NCI-H748 (cell line): ENCODE measurements around the gene MYO1H.

Experiments used
- DNase-seq: peaks from one replicate; lab custom pipeline; 2025; ENCODE audit not compliant: unreplicated experiment; lab: John Stamatoyannopoulos, UW

The MYO1H gene

DNA sequence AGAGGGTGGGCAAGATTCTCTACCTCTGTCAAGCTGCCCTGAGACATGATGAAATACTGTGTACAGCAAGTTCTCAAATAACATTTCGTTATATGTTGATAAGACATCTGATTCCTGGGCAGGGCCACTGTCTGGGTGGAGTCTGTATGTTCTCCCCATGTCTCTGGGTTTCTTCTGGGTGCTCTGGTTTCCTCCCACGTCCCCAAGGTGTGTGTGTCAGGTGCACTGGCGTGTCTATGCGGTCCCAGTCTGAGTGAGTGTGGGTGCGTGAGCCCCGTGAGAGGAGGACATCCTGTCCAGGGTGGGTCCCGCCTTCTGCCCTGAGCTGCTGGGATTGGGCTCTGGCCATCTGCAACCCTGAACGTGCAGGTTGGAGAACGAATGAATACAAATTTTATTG is 99.8 kb downstream of the MYO1H start:
- no peak for DNase-seq

DNA sequence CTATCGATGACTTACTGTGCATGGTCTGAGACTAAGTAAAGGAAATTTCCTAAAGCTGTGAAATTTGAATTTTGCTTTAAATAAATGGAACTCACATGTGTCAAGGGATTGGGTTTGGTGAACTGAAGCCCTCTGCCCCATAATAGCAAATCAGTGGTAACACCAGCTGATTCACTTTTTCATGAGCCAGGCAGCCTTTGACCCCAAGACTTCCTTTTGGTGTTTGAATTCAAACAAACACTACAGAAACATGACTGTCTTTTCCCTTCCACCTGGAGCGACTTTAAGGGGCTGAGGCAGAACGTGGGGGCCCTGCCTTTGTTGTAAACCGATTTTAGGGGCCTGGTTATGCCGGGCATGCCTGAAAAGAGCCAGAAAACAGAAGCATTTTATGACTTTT is 100.6 kb downstream of the MYO1H start:
- no peak for DNase-seq

DNA sequence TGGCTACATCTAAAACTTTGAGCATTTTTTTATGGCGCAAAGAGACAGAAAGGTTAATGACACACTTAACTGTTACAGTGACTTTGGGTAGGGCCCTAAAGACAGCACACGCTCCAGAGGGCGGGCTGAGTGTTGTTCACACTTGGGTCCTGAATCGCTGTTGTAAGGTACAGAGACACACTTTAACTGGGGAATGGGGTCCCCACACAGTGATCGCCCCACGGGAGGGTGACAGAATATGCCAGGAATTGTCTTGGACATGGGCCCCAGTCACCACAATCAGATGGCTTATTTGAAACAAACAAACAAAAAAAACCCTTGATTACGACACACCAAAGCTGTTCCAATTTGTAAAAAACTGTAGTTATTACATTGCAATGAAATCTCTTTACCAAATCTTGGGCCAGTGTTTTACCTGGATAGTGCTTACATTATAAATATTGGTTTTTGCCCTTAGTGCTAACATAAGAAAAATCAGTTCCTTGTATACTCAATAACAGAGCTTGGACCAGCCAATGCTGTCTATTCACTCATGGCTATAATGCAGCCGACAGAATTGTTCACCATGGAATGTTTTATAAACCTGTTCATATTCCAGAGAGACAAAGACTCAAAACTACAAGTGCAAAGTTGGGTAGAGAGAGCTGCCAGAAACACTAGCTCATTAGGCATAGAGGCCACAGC is 101.1 kb downstream of the MYO1H start:
- DNase-seq = no peak

DNA sequence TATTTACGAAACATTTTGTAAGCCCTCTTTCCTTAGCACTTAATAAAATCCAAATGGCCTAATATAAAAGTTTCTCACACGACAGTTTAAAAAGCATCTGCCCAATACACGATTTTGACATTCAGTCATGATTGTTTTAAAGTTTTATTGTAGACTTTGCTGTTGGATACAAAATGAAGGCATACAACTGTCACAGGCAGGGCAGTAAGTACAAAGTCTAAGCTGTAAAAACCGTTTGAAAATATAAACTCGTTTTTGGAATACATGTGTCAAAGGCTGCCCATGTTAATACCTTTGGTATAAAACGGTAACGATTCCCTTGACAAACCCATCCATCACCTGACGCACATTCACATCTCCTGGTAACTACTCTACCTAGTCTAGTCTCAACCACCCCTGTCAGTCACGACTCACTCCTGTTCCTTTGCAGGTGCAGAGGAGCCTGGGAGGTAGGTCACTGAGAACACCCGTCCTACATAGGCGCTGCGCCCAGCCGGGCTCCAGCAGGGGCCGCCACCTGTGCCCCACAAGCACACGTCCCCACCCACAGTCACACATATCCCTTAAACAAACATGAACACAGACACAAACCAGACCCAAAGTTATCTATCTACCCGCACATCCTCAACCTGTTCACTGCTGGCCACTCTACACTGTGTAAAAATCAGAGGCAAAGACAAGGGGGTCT is 102.3 kb downstream of the MYO1H start:
- DNase-seq = no peak

DNA sequence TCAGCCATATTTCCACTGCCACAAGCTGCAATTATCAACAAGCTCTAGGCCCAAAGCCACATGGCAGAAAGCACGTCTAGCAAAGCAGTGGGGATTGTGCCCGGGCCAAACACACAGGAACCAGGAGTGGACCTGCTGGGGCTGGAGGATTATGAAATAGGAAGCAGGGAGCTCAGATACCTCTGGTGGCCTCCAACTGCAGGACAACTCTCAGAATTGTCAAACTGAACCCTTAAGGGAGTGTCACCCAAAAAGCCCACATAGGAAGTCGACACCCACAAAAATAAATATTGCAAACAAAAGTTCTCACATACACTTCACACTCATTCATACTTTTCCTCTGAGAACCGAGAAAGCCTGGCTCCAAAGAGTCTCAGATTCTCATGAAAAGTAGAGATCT is 103.3 kb downstream of the MYO1H start:
- no peak for DNase-seq

DNA sequence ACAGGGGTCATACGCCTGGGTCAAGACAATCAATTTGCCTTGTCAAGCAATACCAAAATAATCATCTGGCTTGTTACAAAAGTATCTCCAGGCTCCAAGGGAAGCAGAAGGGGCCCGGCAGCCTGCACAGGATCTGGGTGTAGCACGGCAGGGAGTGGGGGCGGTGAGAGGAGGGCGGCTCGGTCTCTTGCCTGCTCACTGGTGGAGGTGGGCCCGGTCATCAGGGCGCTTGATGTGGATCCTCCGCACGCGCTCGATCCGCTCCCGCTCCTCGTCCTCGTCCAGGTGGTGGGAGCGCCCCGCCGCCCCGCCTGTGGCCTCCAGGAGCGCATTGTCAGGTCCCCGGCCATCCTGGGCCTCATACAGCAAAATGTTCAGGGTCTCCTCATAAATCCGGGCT is 103.7 kb downstream of the MYO1H start:
- no peak for DNase-seq

DNA sequence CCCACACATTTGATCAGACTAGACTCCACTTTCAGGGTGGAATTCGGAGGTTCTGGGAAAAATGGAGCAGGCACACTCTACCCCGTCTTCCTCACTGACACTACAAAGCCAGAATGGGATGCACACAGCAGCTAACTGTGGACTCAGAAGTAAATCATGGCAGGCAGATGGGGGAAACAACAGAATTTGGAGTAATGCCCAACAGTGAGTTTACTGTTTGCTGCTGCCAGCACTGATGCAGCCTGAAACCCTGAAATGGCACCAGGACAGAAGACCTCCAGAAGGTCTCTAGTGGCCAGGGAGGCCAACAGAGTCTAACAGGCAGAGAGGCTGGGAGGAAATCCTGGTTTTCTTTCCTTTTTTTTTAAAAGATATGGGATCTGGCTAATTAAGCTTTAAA is 104.8 kb downstream of the MYO1H start:
- no peak for DNase-seq

DNA sequence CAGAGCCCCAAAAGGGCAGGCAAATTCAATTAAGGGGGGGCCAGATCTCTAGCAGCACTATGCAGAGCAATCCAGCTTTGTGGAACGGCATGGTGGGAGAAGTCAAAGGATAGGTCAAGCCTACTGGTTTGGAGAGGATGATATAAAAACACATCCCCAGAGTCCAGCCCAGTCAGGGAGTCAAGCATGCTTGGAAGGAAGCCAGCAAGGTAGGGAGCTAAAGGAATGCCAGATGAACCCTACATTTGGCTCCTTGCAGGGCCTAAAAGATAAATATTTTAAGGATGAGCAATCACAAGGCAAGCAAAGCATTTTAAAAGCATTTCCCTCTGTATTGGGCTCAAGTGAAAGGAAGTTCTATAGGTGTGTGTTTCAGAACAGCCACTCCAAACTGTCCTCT is 108.0 kb downstream of the MYO1H start:
- no peak for DNase-seq

DNA sequence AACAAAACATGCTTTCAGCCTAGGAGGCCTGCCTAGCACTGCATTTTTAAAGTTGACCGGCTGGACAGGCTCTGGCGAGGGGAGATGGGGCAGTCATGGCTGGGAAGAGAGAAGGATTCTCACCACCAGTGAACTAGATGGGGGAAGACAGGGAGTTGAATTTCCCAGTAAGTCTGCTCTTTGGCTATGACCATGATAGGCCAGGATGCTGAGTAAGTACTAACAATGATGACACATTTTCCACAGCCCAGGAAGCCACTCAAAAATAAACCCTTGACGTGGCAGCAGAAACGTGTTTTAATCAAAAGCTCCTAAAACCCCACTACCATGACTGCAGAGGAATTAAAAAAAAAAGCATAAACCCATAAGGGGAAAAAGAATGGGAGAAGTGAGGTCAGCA is 110.4 kb downstream of the MYO1H start:
- no peak for DNase-seq

DNA sequence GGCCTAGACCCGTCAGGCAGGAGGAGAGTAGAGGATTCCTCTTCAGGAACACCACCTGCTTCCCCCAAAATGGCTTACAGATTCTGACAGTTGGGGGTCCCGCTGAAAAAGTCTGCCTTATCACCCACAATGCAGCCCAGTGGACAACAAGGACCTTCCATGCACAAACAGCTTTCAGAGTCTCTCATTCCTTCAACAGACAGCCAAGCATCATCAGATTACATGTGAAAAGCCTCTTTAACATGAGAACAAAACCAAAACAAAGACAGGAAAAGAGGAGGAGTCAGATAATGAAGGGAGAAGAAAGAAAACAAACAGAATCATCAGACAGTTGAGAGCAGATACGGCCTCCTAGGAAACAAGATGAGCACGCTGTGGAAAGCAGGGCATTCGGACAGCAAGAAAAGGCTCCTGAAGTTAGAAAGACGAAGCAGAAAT is 111.1 kb downstream of the MYO1H start:
- peak; percentile 27 for DNase-seq

DNA sequence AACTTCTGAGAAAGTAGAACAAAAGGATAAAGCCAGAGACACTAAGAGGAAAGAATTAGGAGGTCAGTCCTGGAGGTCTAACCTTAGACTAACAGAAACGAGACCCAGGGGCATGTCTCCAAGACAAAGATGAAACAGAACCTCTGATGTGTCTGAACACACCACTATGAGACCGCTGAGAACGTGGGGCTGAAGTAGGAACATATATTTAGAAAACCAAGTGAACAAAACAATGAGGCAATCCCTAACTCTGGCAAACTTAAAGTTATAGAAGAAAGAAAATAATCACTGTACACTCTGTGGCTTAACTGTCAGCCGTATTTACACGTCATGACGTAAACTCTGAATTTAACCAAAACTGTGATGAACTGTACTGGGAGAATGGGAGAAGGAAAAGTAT is 111.5 kb downstream of the MYO1H start:
- no peak for DNase-seq

DNA sequence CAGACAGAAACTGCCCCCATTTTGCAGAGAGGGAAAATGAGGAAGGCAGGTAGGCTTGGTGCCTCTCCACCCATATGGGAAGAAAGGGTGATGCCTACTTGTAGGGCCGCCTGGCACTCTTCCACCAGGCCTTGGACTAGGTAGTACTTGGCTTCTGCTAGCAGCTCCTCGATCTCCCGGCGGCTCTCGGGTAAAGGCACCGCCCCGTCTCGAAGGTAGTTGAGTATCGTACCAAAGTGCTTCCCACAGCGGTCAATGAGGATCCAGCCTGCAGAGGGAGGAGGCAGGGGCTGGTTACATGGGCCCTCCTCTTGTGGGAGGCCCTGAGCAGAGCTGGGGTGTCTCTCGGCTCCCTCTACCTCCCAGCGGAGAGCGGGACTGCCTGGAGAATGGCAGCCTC is 112.8 kb downstream of the MYO1H start:
- DNase-seq = no peak

DNA sequence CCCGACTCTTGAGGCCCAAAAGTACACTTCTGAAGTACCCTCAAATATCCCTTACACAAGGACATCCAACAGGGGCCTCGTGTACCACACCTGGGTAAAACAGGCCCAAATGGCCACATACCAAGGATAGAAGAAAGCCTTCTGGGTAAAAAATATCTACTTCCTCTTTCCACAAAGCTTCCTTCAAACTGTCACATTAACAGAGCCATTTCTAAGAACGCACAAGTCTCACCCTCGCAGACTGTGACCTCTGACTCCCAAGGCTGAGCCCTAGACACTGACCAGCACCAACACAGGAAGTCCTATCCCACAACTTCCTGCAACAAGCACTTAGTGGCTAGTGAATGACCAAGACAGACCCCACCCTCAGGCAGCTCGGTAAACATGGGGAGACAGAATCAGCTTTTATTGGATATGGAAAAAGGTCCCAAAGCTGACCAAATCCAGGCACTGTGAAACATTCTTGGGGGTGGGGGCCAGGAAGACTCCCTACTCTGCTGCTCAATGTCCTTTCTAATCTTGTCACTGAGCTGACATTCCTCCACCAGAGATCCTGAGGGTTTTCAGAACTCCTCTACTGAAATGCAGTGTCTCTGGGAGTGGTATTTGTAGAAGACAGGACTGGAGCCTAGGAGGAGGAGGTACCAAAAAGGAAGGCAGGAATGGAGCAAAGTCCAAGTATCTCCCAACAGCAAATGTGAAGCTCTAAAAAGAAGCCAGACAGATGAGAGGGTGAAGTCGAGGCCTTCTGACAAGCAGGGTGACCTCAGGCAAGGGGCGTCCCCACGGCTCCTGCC is 113.5 kb downstream of the MYO1H start:
- DNase-seq = no peak

DNA sequence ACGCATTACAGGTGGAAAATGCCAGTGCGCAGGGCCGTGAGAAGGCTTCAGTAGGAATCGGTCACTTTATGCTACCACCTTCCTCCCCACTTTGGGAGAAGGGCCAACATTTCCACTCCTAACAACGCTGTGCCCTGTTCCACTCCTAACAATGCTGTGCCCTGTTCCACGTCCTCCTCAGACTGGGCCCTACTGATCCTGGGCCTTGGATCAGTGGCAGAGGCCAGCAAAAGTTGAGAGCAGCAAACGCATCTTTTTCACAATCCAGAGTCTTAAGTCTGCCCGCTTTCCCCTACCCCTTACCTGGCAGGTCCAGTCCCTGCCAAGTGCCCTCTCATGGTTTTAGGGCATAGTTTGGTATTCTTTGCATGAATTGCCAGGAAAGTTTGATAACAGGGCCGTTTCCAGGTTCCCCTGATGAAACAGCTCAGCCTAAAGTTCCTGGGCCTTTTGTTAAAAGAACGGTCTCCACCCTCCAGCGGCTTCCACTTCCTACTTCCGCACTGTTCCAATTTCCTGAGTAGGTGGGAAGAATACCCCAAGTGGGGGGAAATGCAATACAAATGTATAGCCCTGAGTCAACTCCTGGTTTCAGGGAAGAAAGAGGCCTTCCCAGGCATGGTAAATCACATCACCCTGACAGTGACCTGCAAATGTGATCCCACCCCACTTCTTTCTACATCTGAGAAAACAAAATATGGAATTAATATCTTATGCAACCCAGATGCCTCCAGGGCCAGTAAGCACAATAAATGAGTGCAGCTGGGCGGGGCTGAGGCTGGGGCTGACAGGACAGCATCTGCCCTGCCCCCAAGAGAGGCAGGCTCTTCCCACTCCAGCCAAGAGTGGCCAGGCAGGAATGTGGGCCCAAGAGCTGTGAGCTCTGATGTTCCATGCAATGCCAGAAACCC is 114.4 kb downstream of the MYO1H start:
- DNase-seq = no peak

DNA sequence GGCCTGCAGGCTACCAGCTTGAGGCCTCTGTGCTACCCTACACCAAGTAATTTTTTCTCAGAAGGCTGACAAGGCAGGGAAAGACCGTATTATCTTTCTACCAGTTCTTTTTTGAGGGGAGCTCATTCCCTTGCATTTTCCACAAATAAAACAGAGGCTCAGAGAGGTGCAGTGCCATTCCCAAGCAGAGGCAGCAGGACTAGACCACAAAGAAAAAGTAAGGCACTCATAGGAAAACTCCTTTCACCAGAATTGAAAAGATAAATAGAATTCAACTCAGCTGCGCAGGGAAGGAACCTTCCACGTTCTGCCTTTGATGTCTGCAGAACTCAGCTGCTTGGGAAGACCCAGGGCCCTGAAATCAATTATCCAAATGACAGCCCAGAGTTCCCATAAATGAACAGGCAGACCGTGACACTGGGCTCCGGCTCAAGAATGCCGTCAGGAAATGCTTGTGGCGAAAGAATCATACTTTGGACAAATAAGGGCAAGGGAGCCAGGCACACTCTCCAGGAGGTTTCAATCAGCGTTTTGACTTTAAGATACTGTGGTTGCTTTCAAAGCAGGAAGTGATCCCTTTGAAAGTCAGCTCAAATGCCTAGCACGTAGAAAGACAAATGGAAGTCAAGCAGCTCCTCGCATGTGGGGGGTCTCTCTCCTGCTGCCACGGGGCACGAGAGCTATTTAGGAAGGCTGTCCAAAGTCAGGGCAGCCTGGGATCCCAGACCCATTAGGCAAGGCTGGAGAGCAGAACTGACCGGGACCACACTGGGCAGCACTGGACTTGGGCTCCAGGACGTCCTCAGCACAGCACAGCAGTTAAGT is 115.4 kb downstream of the MYO1H start:
- DNase-seq = no peak

DNA sequence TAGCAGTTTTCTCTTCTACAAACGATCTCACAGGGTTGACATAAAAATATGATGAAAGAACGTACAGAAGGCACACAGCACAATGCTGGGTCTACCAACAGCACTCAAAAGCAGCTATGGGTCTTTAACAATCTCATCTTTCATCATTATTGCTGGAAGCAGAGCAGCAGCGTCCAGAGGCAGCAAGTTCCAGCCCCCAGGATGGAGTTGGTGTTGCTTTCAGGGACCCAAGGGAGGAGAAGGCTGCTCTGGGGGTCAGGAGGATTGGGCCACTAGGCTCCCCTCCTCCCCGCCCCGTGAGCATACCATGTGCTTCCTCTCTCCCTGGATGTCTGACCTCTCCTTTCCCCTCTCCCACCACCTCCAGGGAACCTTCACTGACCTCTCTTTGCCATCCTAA is 116.1 kb downstream of the MYO1H start:
- no peak for DNase-seq

DNA sequence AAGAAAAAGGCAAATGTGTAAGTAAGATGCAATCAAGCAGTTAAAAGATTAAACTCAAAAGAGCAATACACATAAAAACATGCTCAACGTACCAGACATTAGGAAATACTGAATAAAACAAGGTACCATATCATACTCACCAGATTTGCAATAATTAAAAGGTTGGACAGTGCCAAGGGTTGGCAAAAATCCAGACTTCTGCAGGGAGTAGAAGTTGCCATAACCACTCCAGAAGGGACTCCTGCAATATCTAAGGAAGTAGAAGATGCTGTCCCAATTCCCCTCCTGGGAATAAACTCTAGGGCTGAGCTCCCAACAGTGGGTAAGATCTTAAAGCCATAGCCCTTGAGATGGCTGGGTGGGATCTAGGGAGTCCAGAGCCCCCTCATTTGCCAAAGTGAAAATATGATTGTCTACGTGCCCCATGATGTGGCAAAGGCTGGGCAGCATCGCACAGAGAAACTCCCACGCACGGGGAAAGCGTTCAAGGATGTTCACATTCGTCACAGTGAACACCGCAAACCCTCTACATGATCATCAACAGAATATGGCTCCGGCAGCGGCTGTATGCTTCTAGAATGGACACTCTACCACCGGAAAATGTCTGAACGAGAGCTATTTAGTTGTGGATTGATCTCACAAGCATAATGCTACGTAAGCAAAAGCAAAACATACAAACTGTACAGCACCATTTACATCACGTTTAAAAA is 117.1 kb downstream of the MYO1H start:
- DNase-seq = no peak

DNA sequence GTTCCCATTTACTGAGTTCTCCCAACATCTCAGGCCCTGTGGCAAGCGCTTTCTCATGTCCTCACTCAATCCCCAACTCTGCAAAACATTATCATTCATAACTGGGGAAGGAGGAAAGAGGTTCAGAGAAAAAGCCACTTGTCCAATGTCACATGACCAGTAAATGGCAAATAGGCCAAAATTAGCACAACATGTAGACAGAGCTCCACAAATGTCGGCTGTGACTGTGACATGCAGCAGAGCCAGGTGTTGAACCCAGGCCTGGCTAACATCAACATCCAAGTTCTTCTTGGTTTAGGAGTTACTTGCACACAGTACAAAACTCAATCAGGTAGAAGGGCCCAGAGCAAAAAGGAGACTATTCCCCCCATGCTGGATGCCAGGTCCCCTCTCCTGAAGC is 118.6 kb downstream of the MYO1H start:
- no peak for DNase-seq

DNA sequence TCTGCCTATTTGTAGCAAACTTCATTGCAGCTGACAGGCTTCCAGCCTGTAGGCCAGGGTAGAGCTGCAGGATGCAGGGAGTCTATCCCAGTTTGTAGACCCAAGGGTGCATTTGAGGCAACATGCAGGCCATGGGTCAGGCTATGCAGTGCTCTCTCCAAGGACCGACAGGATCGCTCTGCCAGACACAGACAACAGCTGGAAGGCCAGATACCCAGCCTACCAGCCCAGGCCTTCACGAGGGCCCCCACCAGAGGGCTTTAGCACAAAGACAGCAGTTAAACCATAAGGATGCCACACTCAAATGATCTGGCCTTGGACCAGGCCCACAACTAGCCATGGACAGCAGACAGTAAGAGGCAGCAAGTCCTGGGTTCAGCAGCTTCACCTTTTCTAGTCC is 119.1 kb downstream of the MYO1H start:
- DNase-seq = no peak
